Stimulated activated CD8-positive, alpha-beta memory T cell treated with anti-CD3 and anti-CD28 coated beads, Interleukin-4, amount 100 ng/mL, for 24 hours (primary cell): Measurements from ENCODE around the gene S1PR5.
"Not testable (repeated sequence)": the region's sequence is repeated elsewhere in the genome, so short reads cannot be mapped to it uniquely, and the experiment has no call there.

Experiments used
- DNase-seq: peaks from one replicate; pipeline ENCODE4 v3.0.0-alpha.2; 2020; ENCODE audit warnings: low read depth

Gene S1PR5, protein sequence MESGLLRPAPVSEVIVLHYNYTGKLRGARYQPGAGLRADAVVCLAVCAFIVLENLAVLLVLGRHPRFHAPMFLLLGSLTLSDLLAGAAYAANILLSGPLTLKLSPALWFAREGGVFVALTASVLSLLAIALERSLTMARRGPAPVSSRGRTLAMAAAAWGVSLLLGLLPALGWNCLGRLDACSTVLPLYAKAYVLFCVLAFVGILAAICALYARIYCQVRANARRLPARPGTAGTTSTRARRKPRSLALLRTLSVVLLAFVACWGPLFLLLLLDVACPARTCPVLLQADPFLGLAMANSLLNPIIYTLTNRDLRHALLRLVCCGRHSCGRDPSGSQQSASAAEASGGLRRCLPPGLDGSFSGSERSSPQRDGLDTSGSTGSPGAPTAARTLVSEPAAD

DNA sequence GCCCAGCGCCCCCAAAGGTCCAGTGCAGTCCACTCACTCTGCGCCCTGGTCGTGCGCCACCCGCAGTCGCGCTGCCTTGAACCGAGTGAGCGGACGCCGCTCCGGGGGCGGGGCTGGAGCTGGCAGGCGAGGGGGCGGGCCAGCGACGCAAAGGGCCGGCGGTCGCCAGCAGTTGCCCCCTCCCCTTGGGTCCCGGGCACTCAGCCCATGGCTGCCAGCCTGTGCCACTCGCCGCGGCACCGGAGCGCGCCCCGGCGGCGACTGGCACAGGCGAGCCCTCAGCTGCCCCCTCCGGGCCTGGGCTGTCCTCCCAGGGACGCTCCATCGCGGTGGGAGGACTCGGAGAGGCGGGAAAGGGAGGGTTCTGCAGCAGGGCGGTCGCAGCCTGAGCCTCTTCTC lies at the start of gene S1PR5:
S1PR5 (minus strand) TSS at position 87 of the 399 bp plus-strand sequence. CDS start 2,436 bp downstream, outside the sequence.
- no peak for DNase-seq

DNA sequence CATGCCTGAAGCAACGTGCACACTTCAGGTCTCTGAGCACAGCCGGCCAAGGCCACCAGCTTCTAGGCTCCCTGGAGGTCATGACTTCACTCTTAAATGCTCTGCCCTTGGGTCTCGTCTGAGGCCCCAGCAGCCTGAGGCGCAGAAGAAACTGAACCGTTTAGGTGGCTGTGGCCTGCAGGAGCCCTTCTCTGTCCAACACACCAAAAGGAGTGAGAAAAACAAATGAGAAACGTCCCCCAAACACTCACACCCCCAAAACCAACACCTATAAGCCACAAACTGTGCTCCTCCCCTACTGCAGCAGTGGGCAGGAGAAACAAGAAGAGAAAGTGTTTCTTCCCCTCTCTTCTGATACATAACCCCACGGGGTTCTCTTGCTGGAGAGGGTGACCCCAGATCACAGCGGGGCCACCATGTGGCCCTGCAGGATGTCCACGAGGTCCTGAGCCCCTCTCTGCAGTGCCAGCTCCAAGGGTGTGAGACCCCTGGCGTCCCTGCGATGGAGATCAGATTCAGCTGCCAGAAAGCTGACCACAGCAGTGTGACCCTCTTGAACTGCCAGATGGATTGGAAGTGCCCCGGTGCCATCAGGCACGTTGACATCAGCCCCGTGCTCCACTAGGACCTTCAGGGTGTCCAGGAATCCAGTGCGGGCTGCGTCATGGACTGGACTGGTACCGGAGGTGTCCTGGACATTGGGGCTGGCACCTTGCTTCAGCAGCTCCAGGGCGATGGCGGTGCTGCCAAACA lies 49.6 kb upstream of the S1PR5 start:
- DNase-seq = peak; percentile 38

DNA sequence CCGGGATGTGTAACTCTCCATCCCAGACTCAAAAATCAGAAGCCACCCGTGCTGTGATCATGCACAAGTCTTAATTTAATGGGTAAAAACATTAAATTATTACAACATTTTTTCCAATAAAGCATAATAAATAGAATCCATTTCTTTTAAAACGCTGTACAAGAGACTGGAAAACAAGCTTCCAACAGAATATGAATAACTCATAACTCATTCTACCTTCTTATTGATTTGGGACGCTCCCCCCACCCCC lies 49.1 kb upstream of the S1PR5 start:
- DNase-seq = no peak

DNA sequence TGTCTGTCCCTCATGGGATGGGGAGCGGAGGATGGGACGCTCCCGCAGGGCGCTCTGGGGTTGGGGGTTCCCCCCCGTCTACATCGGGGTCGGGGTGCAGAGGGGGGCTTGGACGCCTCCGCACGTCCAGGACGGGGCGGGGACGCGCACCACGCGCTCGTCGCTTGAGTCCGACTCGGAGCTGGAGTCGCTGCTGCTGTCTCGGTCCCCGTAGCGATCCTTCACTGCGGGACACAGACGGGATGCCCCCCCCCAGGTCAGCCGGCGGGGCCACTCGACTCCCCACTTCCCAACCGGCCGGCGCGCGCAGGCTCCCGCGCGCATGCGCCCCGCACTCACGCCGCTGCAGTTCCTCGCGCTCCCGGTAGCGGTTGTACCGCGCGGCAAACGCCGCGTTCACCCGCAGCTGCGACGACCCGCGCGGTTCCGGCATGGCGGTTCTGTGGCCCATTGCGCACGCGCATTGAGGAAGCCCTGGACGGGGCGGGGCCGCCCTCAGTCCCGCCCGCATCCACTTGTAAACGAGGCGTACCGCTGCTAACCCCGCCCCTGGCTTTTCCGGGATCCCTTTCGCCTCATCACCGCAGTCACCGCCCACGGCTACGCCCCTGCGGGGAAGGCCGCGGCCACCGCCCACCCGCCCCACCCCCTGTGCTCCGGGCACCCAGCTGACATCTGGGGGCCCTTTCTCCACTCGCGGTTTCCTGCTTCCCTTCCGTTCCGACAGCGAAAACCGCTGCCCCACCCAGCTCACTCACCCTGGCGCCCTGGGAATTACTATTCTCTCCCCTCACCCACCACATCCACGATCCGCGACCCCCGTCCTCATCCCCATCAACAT lies 48.5 kb upstream of the S1PR5 start, which contains the start of gene KRI1:
KRI1 (minus strand) TSS at position 444 of the 841 bp plus-strand sequence; CDS start at position 433, 11 bp downstream.
- peak; percentile 98 for DNase-seq

DNA sequence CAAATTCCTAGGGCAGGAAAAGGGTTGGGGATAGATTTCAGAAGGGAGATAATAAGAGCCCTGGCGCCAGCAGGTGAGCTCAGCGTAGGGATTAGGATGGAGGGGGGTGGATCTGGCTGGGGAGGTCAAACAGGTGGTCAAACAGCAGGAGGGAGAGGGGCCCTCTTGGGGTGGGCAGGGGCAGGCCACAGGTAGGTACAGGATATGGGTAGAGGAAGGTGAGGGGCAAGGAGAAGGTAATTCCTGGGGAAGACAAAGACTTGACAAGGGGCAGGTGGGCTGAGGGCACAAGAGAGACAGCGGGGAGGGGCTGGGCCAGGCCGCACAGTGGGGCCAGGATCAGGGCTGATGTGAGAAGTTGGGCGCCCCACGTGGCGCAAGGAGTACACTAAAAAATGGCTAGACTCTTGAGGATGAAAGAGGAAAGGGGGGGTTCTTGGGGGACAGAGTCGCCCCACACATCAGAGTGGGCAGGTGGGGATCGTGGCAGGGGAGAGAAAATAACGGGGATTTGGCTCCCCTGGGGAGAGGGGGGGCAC lies 47.9 kb upstream of the S1PR5 start:
- DNase-seq = peak; percentile 43

DNA sequence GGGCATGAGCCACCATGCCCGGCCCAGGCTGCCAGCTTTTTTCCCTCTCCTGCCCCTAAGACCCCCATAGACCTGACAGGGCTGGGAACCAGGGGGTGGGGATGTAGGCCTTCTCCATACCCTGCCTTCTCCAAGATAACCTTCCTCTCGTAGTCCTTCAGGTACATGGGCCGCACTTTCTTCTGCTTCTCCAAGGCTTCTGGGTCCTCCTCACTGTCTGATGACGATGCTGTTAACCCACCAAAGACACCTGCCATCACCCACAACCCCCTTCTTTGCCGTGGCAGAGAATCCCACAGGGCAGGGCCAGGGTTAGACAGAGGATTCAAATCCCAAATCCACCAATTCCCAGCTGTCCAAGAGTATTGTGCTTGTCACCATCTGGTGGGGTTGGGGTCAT lies 45.4 kb upstream of the S1PR5 start:
- no peak for DNase-seq

DNA sequence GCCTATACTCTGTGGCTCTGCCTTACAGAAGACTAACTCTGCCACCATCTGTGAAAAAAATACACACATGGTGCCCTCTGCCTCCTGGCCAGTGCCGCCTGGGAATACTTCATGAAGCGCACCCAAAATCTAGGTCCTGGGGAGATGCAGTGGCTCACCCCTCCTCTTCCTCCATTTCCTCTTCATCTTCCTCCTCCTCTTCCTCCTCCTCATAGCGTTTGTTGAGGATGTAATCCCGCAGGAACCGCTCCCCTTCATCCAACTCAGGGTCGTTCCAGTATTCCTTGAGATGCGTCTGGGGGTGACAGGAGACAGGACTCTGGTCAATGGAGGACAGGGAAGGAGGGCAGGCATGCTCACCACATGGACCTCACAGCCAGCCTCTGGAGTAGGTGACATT lies 42.9 kb upstream of the S1PR5 start:
- no peak for DNase-seq

DNA sequence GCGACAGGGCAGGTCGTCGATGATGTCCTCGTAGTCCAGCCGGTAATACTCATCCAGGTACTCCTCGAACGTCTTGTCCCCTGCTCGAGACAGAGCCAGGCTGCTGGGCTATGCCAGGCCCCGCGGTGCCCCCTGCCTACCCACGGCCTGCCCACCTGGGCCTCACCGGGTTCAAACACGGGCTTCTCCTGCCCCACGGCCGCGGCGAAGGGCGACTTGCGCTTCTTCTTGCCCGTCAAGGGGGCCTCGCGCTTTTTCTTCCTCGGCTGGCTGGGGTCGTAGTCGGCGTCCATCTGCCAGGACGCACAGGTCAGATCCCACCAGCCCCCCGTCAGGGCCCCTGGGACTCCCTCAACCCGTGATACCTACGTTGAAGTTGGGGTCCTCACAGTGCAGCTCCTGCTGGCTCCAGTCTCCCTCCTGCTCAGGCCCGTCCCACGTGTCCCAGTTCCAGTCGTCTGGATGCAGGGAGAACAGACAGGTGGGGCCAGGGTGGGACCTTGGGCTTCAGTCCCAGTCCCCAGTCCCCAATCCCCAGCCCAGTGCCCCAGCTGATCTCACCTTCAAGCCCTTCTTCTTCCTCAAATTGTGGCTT lies 40.5 kb upstream of the S1PR5 start:
- DNase-seq = no peak

DNA sequence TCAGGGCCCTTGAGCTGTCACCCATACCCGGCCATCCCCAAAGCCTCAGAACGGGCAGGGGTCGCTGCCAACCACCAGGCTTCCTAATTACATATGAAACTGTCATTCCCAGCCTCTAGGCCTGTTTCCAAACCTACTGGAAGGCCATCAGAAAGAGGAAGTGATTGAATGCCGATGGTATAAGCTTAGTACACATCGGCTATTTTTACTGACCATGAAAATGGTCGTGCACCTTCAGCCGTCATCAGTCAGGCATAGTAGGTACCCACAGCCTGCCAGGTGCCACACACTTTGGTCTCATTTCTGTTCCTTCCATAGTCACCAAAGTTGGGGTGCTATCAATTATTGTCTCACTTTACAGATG lies 38.3 kb upstream of the S1PR5 start:
- DNase-seq = no peak

DNA sequence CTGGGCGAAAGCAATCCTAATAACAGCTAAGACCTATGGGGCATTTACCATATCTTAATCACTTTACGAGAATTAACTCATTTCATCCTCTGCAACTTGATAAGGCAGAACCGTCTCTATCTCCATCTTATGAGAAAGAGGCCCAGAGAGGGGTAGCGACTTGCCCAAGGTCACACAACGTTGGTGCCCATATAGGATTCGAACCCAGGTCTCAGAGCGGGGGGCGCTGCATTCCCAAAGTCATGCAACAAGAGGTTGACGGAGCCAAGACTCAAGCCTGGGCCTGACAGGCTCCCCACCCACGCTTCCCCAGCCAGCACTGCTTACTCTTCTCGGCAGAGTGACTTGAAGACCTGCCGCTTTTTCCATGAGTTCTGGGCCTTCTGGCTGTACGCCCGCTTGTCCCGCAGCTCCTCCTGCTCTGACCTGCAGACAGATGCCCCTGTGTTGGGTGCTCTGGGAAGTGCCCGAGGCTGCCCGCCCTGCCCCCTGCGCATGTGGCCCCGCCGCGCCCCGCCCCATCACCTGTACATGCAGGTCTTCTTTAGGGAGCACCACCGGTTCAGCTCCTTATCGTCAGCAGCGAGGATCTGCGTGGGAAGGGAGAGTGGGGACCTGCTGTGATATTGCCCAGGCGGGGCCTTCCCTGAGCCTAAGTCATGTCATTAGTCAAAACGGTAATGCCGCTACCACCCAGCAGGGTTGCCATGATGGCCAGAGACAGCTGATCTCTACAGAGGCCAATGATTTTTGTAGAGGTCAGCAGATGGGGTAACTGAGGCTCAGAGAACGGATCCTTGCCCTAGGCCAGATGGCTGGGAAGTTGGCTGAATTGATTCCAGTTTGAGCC lies 37.7 kb upstream of the S1PR5 start:
- no peak for DNase-seq

DNA sequence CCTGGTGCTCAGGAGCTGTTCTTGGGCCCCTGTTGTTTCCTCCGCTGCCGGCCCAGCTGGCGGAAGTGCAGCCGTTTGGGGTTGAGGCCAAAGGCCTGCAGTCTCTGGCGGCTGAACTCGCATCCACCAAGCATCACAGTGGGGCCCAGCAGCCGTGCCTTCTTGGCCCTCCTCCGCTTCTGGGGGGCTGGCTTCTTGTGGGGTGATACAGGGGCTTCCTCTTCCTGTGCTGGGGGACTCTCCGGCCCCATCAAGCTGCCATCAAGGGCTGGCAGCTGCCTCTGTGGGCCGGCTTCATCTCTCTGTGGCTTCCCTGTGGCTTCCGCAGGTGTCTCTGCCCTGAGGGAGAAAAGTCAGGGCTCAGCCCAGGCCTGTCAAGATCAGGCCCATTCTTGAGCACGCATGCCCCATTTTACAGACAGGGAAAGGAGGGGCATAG lies 36.7 kb upstream of the S1PR5 start:
- DNase-seq = peak; percentile 42

DNA sequence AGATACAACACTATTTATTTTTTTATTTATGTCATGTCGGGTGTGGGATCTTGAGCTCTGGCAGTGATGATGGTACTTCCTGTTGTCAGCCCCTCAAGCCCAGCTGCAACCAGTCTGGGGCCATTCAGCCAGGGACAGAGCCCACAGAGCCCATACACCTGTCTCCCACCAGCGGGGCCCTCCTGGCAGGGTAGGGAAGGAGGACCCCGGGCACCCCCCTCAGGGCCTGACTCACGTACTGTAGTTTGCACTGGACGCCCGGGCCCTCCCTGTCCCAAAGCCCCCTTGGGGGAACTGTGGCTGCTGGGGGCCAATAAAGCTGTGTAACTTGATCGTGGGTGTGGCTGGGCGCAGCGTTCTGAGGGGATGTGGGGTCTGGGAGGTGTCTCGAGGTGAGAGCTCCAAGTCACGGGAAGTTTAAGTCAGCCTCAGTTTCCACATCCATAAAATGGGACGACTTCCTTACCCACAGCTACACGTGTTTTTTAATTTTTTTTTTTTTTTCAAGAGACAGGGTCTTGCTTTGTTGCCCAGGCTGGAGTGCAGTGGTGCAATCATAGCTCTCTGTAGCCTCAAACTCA lies 35.9 kb upstream of the S1PR5 start:
- DNase-seq = no peak

DNA sequence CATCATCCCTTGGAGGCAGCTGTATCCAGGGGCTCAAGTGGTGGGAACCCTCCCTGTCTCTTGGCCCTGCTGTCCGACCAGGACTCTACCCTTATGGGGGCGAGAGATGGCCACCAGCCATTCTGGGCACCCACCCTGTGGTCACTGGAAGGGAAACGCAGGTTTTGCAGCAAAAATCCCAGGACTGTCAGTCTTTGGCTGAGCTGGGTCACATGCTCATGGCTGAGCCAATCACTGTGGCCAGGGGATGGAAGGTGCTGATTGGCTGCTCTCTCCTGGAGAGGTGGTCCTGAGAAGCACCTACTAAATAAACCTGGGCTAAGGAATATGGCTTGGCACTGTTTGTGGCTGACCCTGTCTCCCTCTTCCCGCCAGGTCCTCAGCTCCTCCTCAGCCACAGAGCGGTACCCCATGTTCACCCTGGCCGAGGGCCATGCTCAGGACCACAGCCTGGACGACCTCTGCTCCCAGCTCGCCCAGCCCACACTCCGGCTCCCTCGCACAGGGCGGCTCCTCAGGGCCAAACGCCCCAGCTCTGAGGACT lies 35.3 kb upstream of the S1PR5 start:
- DNase-seq = no peak

DNA sequence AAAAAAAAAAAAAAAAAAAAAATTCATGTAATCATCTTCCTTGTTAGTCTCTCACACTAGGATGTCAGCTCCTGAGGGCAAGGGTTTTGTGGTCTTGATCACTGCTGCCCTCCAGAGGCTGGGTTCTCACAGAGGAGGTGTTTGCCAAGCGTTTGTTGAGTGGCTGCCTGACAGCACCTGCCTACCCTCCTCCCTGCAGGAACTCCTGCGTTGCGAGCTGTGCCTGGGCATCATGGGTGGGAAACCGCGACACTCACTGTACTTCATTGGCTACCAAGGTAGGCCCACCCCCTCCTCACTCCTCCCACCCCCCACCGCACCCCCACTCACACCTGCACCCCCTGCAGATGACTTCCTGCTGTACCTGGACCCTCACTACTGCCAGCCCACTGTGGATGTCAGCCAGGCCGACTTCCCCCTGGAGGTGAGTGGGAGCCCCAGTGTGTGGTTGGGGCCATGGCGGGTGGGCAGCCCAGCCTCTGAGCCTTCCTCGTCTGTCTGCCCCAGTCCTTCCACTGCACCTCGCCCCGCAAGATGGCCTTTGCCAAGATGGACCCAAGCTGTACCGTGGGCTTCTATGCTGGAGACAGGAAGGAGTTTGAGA lies 34.6 kb upstream of the S1PR5 start:
- no peak for DNase-seq

DNA sequence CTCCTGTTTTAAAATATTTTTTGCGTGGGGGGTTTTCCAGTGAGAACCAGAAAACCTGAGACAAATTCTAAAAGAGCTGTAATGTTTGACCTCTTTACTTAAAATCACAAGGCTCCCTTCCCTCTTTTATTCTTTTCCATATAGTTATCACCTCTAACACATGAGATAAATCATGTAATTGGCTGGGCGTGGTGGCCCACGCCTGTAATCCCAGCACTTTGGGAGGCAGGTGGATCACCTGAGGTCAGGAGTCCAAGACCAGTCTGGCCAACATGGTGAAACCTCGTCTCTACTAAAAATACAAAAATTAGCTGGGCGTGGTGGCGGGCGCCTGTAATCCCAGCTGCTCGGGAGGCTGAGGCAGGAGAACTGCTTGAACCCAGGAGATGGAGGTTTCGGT lies 33.8 kb upstream of the S1PR5 start:
- DNase-seq = not testable (repeated sequence)

DNA sequence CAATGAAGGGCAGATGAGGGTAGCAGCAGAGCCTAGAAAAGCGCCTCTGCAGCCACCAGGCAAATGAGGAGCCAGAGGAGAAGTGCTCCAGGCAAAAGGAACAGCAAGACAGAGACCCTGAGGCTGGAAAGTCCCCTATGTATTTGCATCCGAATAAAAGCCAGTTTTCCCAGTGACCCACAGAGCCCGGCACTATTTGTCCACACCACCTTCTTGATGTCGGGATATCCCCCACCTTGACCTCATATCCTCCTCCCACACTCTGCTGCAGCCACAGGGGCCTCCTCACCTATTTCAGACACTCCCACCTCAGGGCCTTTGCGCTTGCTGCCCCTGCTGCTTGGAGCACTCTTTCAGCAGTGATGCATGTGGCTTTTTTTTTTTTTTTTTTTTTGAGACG lies 33.1 kb upstream of the S1PR5 start:
- DNase-seq = no peak

DNA sequence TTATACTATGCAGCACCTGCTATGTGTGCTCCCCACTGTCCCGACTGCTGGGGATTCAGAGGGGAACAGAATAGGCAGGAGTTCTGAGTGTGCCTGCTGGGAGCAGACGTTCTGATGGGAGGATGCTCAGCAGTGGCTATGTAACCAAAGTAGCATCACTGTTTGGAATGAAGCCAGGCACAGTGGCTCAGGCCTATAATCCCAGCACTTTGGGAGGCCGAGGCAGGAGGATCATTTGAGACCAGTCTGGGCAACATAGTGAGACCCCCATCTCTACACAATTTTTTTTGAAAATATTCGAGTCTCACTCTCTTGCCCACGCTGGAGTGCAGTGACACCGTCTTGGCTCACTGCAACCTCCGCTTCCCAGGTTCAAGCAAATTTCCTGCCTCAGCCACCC lies 32.5 kb upstream of the S1PR5 start:
- DNase-seq = no peak

DNA sequence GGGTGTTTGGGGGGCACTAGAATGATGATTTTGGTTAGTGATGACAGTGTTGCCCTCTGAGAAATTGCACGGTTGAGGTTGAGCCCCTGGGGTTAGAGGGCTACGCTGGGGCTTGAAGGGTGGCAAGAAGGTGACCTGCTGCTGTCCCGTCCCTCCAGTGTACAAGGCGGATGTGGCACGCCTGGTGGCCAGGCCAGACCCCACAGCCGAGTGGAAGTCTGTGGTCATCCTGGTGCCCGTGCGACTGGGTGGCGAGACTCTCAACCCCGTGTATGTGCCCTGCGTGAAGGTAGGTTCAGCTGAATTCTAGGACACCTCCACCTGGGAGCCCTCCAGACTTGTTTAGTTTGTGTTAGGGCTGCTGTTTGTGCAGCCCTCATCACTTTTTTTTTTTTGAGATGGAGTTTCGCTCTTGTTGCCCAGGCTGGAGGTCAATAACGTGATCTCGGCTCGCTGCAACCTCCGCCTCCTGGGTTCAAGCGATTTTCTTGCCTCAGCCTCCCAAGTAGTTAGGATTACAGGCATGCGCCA lies 31.6 kb upstream of the S1PR5 start:
- DNase-seq = no peak

DNA sequence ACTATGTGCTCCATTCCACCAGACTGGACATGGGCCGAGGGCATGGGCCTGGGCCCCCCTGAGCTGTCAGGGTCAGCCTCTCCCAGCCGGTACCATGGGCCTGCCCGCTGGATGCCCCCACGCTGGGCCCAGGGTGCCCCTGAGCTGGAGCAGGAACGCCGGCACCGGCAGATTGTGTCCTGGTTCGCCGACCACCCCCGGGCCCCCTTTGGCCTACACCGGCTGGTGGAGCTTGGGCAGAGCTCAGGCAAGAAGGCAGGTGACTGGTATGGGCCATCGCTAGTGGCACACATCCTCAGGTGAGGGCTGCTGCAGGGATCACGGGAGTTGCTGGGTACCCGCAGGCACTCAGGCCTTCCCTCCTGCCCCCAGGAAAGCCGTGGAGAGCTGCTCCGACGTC lies 29.6 kb upstream of the S1PR5 start:
- DNase-seq = no peak

DNA sequence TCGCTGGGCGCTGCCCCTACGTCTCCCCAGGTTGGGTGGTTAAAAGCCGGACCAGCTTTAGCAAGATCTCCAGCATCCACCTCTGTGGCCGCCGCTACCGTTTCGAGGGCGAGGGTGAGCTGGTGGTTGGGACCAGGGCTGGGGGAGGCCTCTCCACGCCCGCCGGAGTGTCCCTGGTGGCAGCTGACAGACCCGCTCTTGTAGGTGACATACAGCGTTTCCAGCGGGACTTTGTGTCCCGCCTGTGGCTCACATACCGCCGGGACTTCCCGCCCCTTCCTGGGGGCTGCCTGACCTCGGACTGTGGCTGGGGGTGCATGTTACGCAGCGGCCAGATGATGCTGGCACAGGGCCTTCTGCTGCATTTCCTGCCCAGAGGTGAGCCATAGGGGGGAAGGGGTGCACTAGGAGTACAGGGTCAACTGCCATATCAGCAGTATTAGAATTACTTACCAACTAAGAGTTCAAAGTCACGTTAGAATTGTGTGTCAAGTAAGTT lies 27.6 kb upstream of the S1PR5 start:
- DNase-seq = no peak
